OCI-LY1 (cell line): ENCODE data around the gene ZAP70.

Experiments used
- H2AFZ ChIP-seq: fragments of 200-600 bp; sonication (generic), shearing (Covaris generic); 2 replicates; pipeline ENCODE4 v1.6.0; 2014; ENCODE audit warnings: antibody characterized with exemption, mild to moderate bottlenecking, low read length
- H3F3A ChIP-seq: fragments of 200-600 bp; sonication (generic), shearing (Covaris generic); 2 replicates; pipeline ENCODE4 v1.6.0; 2014; ENCODE audit warnings: mild to moderate bottlenecking, antibody characterized with exemption, low read length, moderate library complexity; ENCODE audit not compliant: insufficient read depth
- H3K27ac ChIP-seq: fragments of 200-600 bp; sonication (generic); 2 replicates; pipeline ENCODE4 v1.5.1; 2014; ENCODE audit warnings: low read length, mixed run types, mild to moderate bottlenecking, low read depth; ENCODE audit not compliant: poor library complexity, severe bottlenecking
- H3K27me3 ChIP-seq: fragments of 200-600 bp; sonication (generic); 2 replicates; pipeline ENCODE4 v1.6.0; 2014; ENCODE audit warnings: antibody characterized with exemption, mild to moderate bottlenecking, low read length, moderate library complexity; ENCODE audit not compliant: insufficient read depth
- H3K36me3 ChIP-seq: fragments of 200-600 bp; sonication (generic); 2 replicates; pipeline ENCODE4 v1.6.1; 2014; ENCODE audit warnings: mild to moderate bottlenecking, antibody characterized with exemption, low read length, moderate library complexity, mixed read lengths; ENCODE audit not compliant: insufficient read depth
- H3K4me1 ChIP-seq: fragments of 200-600 bp; sonication (generic); 2 replicates; pipeline ENCODE4 v1.5.1; 2014; ENCODE audit warnings: mild to moderate bottlenecking, low read length, moderate library complexity; ENCODE audit not compliant: insufficient read depth, severe bottlenecking
- H3K4me2 ChIP-seq: fragments of 200-600 bp; sonication (generic), shearing (Covaris generic); 2 replicates; pipeline ENCODE4 v1.6.1; 2014; ENCODE audit warnings: low read length
- H3K4me3 ChIP-seq: fragments of 200-600 bp; sonication (generic); 2 replicates; pipeline ENCODE4 v1.5.1; 2014; ENCODE audit warnings: low read length, low read depth, mild to moderate bottlenecking, mixed read lengths; ENCODE audit not compliant: poor library complexity, severe bottlenecking
- H3K79me2 ChIP-seq: fragments of 200-600 bp; shearing (Covaris generic); 2 replicates; pipeline ENCODE4 v1.6.1; 2016; ENCODE audit warnings: mixed run types, low read length, mixed read lengths; ENCODE audit not compliant: insufficient read depth
- H3K9ac ChIP-seq: fragments of 200-600 bp; sonication (generic), shearing (Covaris generic); 2 replicates; pipeline ENCODE4 v1.6.1; 2014; ENCODE audit warnings: mild to moderate bottlenecking, low read length, mixed read lengths
- H3K9me2 ChIP-seq: fragments of 200-600 bp; sonication (generic), shearing (Covaris generic); 2 replicates; pipeline ENCODE4 v1.6.1; 2014; ENCODE audit warnings: low read depth, mild to moderate bottlenecking, low read length, mixed read lengths
- H3K9me3 ChIP-seq: fragments of 200-600 bp; shearing (Covaris generic); 2 replicates; pipeline ENCODE4 v1.6.1; 2014; ENCODE audit warnings: low read length, mixed read lengths
- H4K20me1 ChIP-seq: fragments of 200-600 bp; sonication (generic), shearing (Covaris generic); 2 replicates; pipeline ENCODE4 v1.6.0; 2016; ENCODE audit warnings: mild to moderate bottlenecking, low read length; ENCODE audit not compliant: insufficient read depth
- EZH2 ChIP-seq: fragments of 200-600 bp; sonication (generic), shearing (Covaris generic); IDR thresholded peaks from 2 replicates; pipeline ENCODE4 v1.8.0; 2017; ENCODE audit warnings: borderline replicate concordance, mixed run types, mild to moderate bottlenecking, antibody characterized with exemption, low read length, moderate library complexity, mixed read lengths
- TF ChIP-seq, protein P1 (sequence below): fragments of 200-600 bp; sonication (generic), shearing (Covaris generic); IDR thresholded peaks from 2 replicates; pipeline ENCODE4 v1.5.1; 2017; ENCODE audit warnings: mild to moderate bottlenecking, antibody characterized with exemption, low read length, moderate library complexity, mixed read lengths

Gene ZAP70

DNA sequence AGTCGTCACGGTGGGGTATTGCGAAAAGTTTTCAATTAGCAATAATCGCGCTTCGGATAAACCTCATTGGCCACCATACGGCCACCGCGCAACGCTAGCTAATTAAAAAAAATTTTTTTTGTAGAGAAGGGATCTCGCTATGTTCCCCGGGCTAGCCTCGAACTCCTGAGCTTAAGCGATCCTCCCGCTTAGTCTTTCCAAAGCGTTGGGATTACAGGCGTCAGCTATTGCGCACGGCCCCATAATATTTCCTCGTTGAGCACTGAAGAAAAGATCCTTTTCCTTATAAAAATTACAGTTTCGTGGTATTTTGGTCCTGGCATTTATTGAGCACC is 48.8 kb upstream of the ZAP70 start:
- H3K9me2 ChIP-seq, result no peaks in the 10 kb centered on the region
- H3K36me3 ChIP-seq, result peaks cover 8% of the 10 kb centered on the region; the same call in 1 of the 2 replicates
- H3K79me2 ChIP-seq, result peaks cover 5% of the 10 kb centered on the region
- no peaks in the 10 kb centered on the region for H4K20me1 ChIP-seq
- peak overlapping the region; percentile 81 for H3K9ac ChIP-seq
- TF ChIP-seq, protein P1, sequence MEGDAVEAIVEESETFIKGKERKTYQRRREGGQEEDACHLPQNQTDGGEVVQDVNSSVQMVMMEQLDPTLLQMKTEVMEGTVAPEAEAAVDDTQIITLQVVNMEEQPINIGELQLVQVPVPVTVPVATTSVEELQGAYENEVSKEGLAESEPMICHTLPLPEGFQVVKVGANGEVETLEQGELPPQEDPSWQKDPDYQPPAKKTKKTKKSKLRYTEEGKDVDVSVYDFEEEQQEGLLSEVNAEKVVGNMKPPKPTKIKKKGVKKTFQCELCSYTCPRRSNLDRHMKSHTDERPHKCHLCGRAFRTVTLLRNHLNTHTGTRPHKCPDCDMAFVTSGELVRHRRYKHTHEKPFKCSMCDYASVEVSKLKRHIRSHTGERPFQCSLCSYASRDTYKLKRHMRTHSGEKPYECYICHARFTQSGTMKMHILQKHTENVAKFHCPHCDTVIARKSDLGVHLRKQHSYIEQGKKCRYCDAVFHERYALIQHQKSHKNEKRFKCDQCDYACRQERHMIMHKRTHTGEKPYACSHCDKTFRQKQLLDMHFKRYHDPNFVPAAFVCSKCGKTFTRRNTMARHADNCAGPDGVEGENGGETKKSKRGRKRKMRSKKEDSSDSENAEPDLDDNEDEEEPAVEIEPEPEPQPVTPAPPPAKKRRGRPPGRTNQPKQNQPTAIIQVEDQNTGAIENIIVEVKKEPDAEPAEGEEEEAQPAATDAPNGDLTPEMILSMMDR, result peak; percentile 28; the same call in 1 of the 2 replicates
- no peak for TF ChIP-seq EZH2
- H3F3A ChIP-seq, result no peaks in the 10 kb centered on the region
- peak overlapping the region; percentile 67 for H3K27ac ChIP-seq
- H3K4me3 ChIP-seq, result peak overlapping the region; percentile 80
- peak overlapping the region; percentile 60 for H2AFZ ChIP-seq
- no peaks in the 10 kb centered on the region for H3K27me3 ChIP-seq
- H3K4me2 ChIP-seq, result peak overlapping the region; percentile 72
- H3K9me3 ChIP-seq, result no peaks in the 10 kb centered on the region
- H3K4me1 ChIP-seq, result peaks cover 33% of the 10 kb centered on the region

DNA sequence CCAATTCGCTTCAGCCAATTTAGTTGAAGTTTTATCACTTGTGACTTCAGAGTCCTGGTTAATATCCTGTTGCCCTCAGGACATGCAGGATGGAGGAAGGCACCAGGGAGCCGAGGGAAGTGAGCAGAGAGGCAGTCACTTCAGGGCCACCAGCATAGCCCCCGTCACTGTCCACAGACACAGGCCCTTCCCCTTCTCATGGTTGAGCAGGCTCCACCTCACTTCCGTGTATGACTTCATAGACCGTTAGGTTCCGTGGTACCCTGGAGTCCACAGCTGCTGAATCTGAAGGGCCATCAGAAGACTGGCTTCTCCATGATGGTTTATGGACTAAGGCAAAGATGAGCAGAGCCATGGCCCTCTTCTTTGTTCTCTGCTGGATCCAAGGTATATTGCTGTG is 43.9 kb upstream of the ZAP70 start, which contains the start of gene C2orf92:
TSS of gene C2orf92 (plus strand) at position 266 of the 400 bp plus-strand sequence. CDS start at position 342, 76 bp downstream.
- no peaks in the 10 kb centered on the region for H3K79me2 ChIP-seq
- H3F3A ChIP-seq, result no peaks in the 10 kb centered on the region
- no peak within 1 kb of the TSS for H3K4me3 ChIP-seq
- H3K9me2 ChIP-seq, result no peaks in the 10 kb centered on the region
- TF ChIP-seq EZH2, result no peak
- TF ChIP-seq, protein P1, result no peak
- peaks cover 17% of the 10 kb centered on the region for H3K4me1 ChIP-seq
- H3K9me3 ChIP-seq, result no peaks in the 10 kb centered on the region
- no peak within 1 kb of the TSS for H3K9ac ChIP-seq
- no peak within 1 kb of the TSS; the same call in 1 of the 2 replicates for H3K4me2 ChIP-seq
- no peak within 1 kb of the TSS for H3K27ac ChIP-seq
- H3K36me3 ChIP-seq, result no peaks in the 10 kb centered on the region
- no peaks in the 10 kb centered on the region for H3K27me3 ChIP-seq
- no peaks in the 10 kb centered on the region for H4K20me1 ChIP-seq
- H2AFZ ChIP-seq, result peak within 1 kb of the TSS; percentile 3; the same call in 1 of the 2 replicates

DNA sequence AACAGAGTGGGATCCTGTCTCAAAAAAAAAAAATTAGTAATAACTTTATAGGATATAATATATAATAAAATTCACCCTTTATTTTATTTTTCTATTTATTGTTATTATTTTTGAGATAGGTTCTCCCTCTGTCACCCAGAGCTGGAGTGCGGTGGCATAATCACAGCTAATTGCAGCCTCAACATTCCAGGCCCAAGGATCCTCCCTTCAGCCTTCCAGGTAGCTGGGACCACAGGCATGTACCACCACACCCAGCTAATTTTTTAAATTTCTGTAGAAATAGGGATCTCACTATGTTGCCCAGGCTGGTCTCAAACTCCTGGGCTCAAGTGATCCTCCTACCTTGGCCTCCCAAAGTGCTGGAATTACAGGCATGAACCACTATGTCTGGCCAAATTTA is 42.9 kb upstream of the ZAP70 start:
- Histone ChIP-seq H3K79me2 (no peaks in the 10 kb centered on the region), H4K20me1 (no peaks in the 10 kb centered on the region), H3K4me1 (peaks cover 9% of the 10 kb centered on the region), H3K36me3 (no peaks in the 10 kb centered on the region), H3K27ac (no peak overlapping the region), H3F3A (no peaks in the 10 kb centered on the region), H2AFZ (no peak overlapping the region), H3K9ac (no peak overlapping the region), H3K27me3 (no peaks in the 10 kb centered on the region), H3K9me2 (no peaks in the 10 kb centered on the region), H3K4me2 (no peak overlapping the region), H3K9me3 (no peaks in the 10 kb centered on the region), H3K4me3 (no peak overlapping the region)
- TF ChIP-seq EZH2, result no peak
- TF ChIP-seq, protein P1, result no peak
